ENCODE measurements around the gene ACP2. TPM values are rescaled to one million over a fixed set of nuclear protein-coding genes. Genes with fewer than 3 reads are reported as not detected.

Gene ACP2
- total and polyA plus RNA-seq, 9 of the 15 experiments (the other 6 are each of a cell fraction or from before 2014, with no cell fraction given): 1.9 to 20.0 (median 11.6) TPM

GRCh38 chr11:47269829-47270305 lies 21.3 kb upstream of the ACP2 start, which contains the start of gene MADD (continued):
- peak in 2 of 3 experiments; percentile 20 to 26; a peak in 3 of 6 replicates for TF ChIP-seq CTCF (IDR thresholded peaks at IDR 0.05 in 2 of 3, conservative IDR thresholded peaks at IDR 0.05 in 1 of 3; ENCODE audit: insufficient read depth in 2 of 3, low read depth in 1 of 3, low read length in 3 of 3)
- TF ChIP-seq BMI1 (IDR thresholded peaks at IDR 0.05; ENCODE audit: low read length): no peak
- peak in 1 of 2 experiments; percentile 80; a peak in 2 of 4 replicates for TF ChIP-seq MAZ (CRISPR knock-in tag; conservative IDR thresholded peaks at IDR 0.05 in 1 of 2, IDR thresholded peaks at IDR 0.05 in 1 of 2)
- TF ChIP-seq SRSF1 (IDR thresholded peaks at IDR 0.05; ENCODE audit: low read depth, low read length): no peak
- TF ChIP-seq SPI1 (IDR thresholded peaks at IDR 0.05; ENCODE audit: borderline replicate concordance, low read depth, low read length): peak; percentile 9; the same call in 1 of the 2 replicates
- peak; percentile 43 for TF ChIP-seq POLR2B (IDR thresholded peaks at IDR 0.05; ENCODE audit: low read depth, partially characterized antibody)
- peak; percentile 48; the same call in 1 of the 2 replicates for TF ChIP-seq ARID4B (CRISPR knock-in tag; IDR thresholded peaks at IDR 0.05)
- no peak for TF ChIP-seq HDAC3 (IDR thresholded peaks at IDR 0.05; ENCODE audit: borderline replicate concordance, partially characterized antibody)
- 0 out of 2 replicates have a peak, but pooled peaks have one; percentile 5 for TF ChIP-seq ERF (CRISPR knock-in tag; IDR thresholded peaks at IDR 0.05)
- no peak for TF ChIP-seq ID3 (CRISPR knock-in tag; IDR thresholded peaks at IDR 0.05)
- no peak for TF ChIP-seq ID3 (tag; IDR thresholded peaks at IDR 0.05)
- no peak for TF ChIP-seq MTA3 (IDR thresholded peaks at IDR 0.05; ENCODE audit: borderline replicate concordance)
- TF ChIP-seq MIER1 (IDR thresholded peaks at IDR 0.05; ENCODE audit: low read depth): no peak
- no peak for TF ChIP-seq HINFP (tag; conservative IDR thresholded peaks at IDR 0.05; ENCODE audit: low read depth)
- TF ChIP-seq SREBF1 (IDR thresholded peaks at IDR 0.05; ENCODE audit: borderline replicate concordance, low read depth, low read length): 0 out of 2 replicates have a peak, but pooled peaks have one; percentile 63
- TF ChIP-seq SMAD1 (IDR thresholded peaks at IDR 0.05; ENCODE audit: low read depth, low read length, partially characterized antibody): peak; percentile 19
- TF ChIP-seq RFX7 (CRISPR knock-in tag; IDR thresholded peaks at IDR 0.05): no peak
- TF ChIP-seq FOXP1 (CRISPR knock-in tag; IDR thresholded peaks at IDR 0.05): 0 out of 2 replicates have a peak, but pooled peaks have one; percentile 68
- TF ChIP-seq CTBP1 (IDR thresholded peaks at IDR 0.05; ENCODE audit: borderline replicate concordance): peak; percentile 11
- TF ChIP-seq CBX3 (IDR thresholded peaks at IDR 0.05; ENCODE audit: borderline replicate concordance in 1 of 2, low read length in 2 of 2): 0 out of 3 replicates have a peak, but pooled peaks of 1 of the 2 experiments have one; percentile 6

Measured in K562 (cell line).